Measurements from ENCODE around the gene CDY1.
"Not testable (repeated sequence)": the region's sequence is repeated elsewhere in the genome, so short reads cannot be mapped to it uniquely, and the experiment has no call there.

CDY1 gene, protein sequence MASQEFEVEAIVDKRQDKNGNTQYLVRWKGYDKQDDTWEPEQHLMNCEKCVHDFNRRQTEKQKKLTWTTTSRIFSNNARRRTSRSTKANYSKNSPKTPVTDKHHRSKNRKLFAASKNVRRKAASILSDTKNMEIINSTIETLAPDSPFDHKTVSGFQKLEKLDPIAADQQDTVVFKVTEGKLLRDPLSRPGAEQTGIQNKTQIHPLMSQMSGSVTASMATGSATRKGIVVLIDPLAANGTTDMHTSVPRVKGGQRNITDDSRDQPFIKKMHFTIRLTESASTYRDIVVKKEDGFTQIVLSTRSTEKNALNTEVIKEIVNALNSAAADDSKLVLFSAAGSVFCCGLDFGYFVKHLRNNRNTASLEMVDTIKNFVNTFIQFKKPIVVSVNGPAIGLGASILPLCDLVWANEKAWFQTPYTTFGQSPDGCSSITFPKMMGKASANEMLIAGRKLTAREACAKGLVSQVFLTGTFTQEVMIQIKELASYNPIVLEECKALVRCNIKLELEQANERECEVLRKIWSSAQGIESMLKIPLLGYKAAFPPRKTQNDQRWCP

GRCh38 chrY:25621817-25622216, at the start of gene CDY1:
Gene CDY1 (plus strand): TSS chrY:25622117. CDS start chrY:25622443, 326 bp downstream.
- DNase-seq = not testable (repeated sequence)

GRCh38 chrY:25593336-25593735, 28.6 kb upstream of the CDY1 start:
- not testable (repeated sequence) for DNase-seq

DNA sequence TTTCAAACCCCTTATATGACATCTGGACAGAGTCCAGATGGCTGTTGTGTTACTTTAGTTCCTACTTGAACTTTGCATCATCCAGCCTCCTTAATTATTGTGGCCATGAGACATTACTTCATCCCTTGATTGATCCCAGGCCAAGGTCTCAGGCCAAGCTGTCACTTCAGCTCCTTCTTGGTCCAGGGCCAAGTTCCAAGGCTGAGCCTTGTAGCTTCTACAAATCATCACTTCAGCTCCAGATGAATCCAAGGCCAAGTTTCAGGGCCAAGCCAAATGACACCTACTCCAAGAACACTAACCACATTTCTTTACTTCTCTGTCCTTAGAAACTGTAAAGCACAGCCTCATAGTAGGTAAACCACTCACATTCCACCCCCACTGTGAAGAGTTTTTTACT, 1.7 kb upstream of the CDY1 start:
- not testable (repeated sequence) for DNase-seq

DNA sequence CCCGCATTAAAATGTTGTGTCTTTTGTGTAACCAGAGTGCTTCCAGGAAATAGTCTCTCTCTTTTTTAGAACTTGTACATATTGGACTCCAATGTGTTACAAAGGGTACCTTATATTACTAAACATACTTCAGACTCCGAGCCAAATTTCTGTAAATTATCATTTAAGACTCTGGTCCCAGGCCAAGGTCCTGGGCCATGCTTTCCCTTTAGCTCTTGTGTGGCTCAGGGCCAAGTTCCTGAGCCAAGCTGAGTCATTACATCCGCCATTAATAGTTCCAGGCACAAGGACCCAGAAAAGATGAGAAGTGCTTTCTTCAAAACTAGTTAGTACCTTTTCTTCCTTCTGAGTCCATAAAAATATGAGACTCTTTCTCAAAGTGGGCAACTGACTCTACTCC, 4.6 kb downstream of the CDY1 start:
- not testable (repeated sequence) for DNase-seq

DNA sequence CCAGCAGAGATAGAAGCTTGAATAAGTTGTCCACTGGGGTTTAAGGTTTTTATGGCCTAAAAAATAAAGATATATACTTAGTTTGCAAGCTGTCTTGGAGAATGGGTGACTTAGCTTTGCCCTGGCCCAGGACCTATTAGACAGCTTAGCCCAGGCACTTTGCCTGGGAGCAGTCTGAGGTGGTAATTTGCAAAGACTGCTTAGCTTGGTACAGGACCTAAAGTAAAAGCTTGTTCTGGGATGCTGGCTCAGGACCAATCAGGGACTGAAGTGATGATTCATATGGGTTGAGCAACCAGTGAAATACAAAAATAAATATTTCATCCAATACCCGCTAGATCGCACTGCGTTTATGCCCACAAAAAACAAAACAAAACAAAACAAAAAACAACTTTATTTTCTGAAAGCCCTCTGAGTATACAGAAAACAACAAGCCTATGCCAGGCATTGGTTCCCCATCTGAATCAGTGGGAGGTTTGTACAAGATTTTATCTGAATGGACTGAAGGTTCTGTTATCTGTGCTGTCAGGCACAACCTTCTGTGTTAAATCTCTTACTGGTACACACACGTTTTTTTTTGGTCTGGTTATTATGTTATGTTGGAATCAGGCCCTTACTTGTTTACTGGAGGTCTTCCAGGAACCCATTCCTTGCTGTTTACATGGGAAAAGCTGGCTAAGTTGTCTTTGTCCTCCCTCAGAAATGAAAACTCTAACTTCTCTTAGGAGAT, 8.6 kb downstream of the CDY1 start:
- DNase-seq = not testable (repeated sequence)

- not testable (repeated sequence) for DNase-seq
Measured at GRCh38 chrY:25639852-25640251, 17.9 kb downstream of the CDY1 start.

- DNase-seq = not testable (repeated sequence)
Measured at GRCh38 chrY:25643024-25643915, 21.4 kb downstream of the CDY1 start.
